H9 (cell line): ENCODE results near the gene NKAIN2. TPM values are rescaled to one million over a fixed set of nuclear protein-coding genes. Genes with fewer than 3 reads are reported as not detected.

ENCODE experiments used
- DNase-seq: peaks from one replicate; pipeline ENCODE4 v3.0.0-alpha.2; 2017
- H2AFZ ChIP-seq: one replicate; pipeline ENCODE4 v1.6.1; 2013; ENCODE audit warnings: mild to moderate bottlenecking, low read length, control low read depth, moderate library complexity
- H2AK5ac ChIP-seq: 2 replicates; pipeline ENCODE4 v1.6.1; 2013; ENCODE audit warnings: low read length, control low read depth, mixed read lengths; ENCODE audit not compliant: insufficient read length
- H2BK120ac ChIP-seq: one replicate; pipeline ENCODE4 v1.6.1; 2013; ENCODE audit warnings: low read depth, mild to moderate bottlenecking, low read length, control low read depth, inconsistent platforms; ENCODE audit not compliant: poor library complexity, severe bottlenecking
- H2BK12ac ChIP-seq: 2 replicates; pipeline ENCODE4 v1.6.1; 2013; ENCODE audit warnings: low read length, control low read depth, mixed read lengths, low read depth; ENCODE audit not compliant: insufficient read length
- H2BK15ac ChIP-seq: 2 replicates; pipeline ENCODE4 v1.6.1; 2013; ENCODE audit warnings: low read depth, low read length, control low read depth
- H2BK20ac ChIP-seq: one replicate; pipeline ENCODE4 v1.6.1; 2013; ENCODE audit warnings: low read depth, mild to moderate bottlenecking, low read length, control low read depth, inconsistent platforms; ENCODE audit not compliant: poor library complexity, severe bottlenecking
- H2BK5ac ChIP-seq: 2 replicates; pipeline ENCODE4 v1.6.1; 2013; ENCODE audit warnings: low read length, control low read depth, mixed read lengths; ENCODE audit not compliant: insufficient read length
- H3K14ac ChIP-seq: 2 replicates; pipeline ENCODE4 v1.6.1; 2013; ENCODE audit warnings: low read length, control low read depth; ENCODE audit not compliant: insufficient read depth
- H3K18ac ChIP-seq: 2 replicates; pipeline ENCODE4 v1.6.1; 2013; ENCODE audit warnings: low read depth, mild to moderate bottlenecking, mixed read lengths, low read length, control low read depth; ENCODE audit not compliant: insufficient read length
- H3K23ac ChIP-seq: 2 replicates; pipeline ENCODE4 v1.6.1; 2013; ENCODE audit warnings: low read length, control low read depth, mixed read lengths, low read depth; ENCODE audit not compliant: insufficient read length
- H3K23me2 ChIP-seq: 2 replicates; pipeline ENCODE4 v1.6.1; 2013; ENCODE audit warnings: low read depth, mild to moderate bottlenecking, mixed read lengths, low read length, control low read depth; ENCODE audit not compliant: insufficient read length, poor library complexity, severe bottlenecking
- H3K27ac ChIP-seq: 2 replicates; pipeline ENCODE4 v1.5.1; 2013; ENCODE audit warnings: low read length, control low read depth, mixed read lengths, low read depth; ENCODE audit not compliant: insufficient read length
- H3K27me3 ChIP-seq: 2 replicates; pipeline ENCODE4 v1.6.1; 2013; ENCODE audit warnings: low read length, control low read depth, inconsistent platforms; ENCODE audit not compliant: insufficient read depth
- H3K4ac ChIP-seq: 2 replicates; pipeline ENCODE4 v1.6.1; 2013; ENCODE audit warnings: low read depth, mild to moderate bottlenecking, control low read depth, inconsistent platforms, low read length, moderate library complexity
- H3K4me1 ChIP-seq: 2 replicates; pipeline ENCODE4 v1.6.1; 2013; ENCODE audit warnings: low read length, control low read depth, inconsistent platforms; ENCODE audit not compliant: insufficient read depth
- H3K4me2 ChIP-seq: 2 replicates; pipeline ENCODE4 v1.6.1; 2013; ENCODE audit warnings: low read length, control low read depth, mixed read lengths; ENCODE audit not compliant: insufficient read length, insufficient read depth
- H3K56ac ChIP-seq: 2 replicates; pipeline ENCODE4 v1.6.1; 2013; ENCODE audit warnings: low read depth, mild to moderate bottlenecking, mixed read lengths, low read length, control low read depth; ENCODE audit not compliant: insufficient read length
- H3K79me1 ChIP-seq: 2 replicates; pipeline ENCODE4 v1.6.1; 2013; ENCODE audit warnings: low read depth, mild to moderate bottlenecking, moderate library complexity, low read length, control low read depth, inconsistent platforms; ENCODE audit not compliant: insufficient read depth, poor library complexity, severe bottlenecking
- H3K79me2 ChIP-seq: 2 replicates; pipeline ENCODE4 v1.6.1; 2013; ENCODE audit warnings: low read length, control low read depth, inconsistent platforms; ENCODE audit not compliant: insufficient read depth
- H3K9ac ChIP-seq: 2 replicates; pipeline ENCODE4 v1.6.1; 2013; ENCODE audit warnings: low read length, control low read depth, mixed read lengths; ENCODE audit not compliant: insufficient read length; ENCODE audit errors: extremely low read depth
- H3K9me3 ChIP-seq: one replicate; pipeline ENCODE4 v1.6.1; 2013; ENCODE audit warnings: low read depth, low read length, inconsistent platforms; ENCODE audit not compliant: control insufficient read depth
- H3T11ph ChIP-seq: one replicate; pipeline ENCODE4 v1.6.1; 2013; ENCODE audit warnings: mild to moderate bottlenecking, low read length, control low read depth, inconsistent platforms
- H4K20me1 ChIP-seq: one replicate; pipeline ENCODE4 v1.6.1; 2013; ENCODE audit not compliant: control insufficient read depth, insufficient read length, insufficient read depth
- H4K5ac ChIP-seq: 2 replicates; pipeline ENCODE4 v1.6.1; 2013; ENCODE audit warnings: low read depth, mild to moderate bottlenecking, mixed read lengths, low read length, control low read depth; ENCODE audit not compliant: insufficient read length
- H4K8ac ChIP-seq: replicated peaks from 2 replicates; pipeline ENCODE4 v1.6.1; 2013; ENCODE audit warnings: low read length, control low read depth, mixed read lengths, low read depth; ENCODE audit not compliant: insufficient read length
- H4K91ac ChIP-seq: 2 replicates; pipeline ENCODE4 v1.6.1; 2013; ENCODE audit warnings: low read depth, mild to moderate bottlenecking, moderate library complexity, mixed read lengths, low read length, control low read depth; ENCODE audit not compliant: insufficient read length
- H3K27ac Mint-ChIP-seq, 3 experiments: 2 replicates in 2 of 3; 3 replicates in 1 of 3; pipeline ENCODE4 v1.8.0; 2020 to 2021; ENCODE audit warnings: mixed read lengths in 3 of 3, mild to moderate bottlenecking in 1 of 3, moderate library complexity in 1 of 3
- H3K27me3 Mint-ChIP-seq: 2 replicates; pipeline ENCODE4 v1.8.0; 2021; ENCODE audit warnings: low read depth, mild to moderate bottlenecking, moderate library complexity, mixed read lengths
- H3K36me3 Mint-ChIP-seq, 3 experiments: 2 replicates in 2 of 3; 3 replicates in 1 of 3; pipeline ENCODE4 v1.8.0; 2020 to 2021; ENCODE audit warnings: low read depth in 3 of 3, mixed read lengths in 3 of 3; ENCODE audit not compliant: insufficient read depth in 1 of 3
- H3K4me1 Mint-ChIP-seq, 2 experiments: 2 replicates each; pipeline ENCODE4 v1.8.0; 2020; ENCODE audit warnings: mixed read lengths in 2 of 2
- H3K4me3 Mint-ChIP-seq, 2 experiments: 2 replicates in 1 of 2; 3 replicates in 1 of 2; pipeline ENCODE4 v1.8.0; 2020 to 2021; ENCODE audit warnings: mild to moderate bottlenecking in 2 of 2, mixed read lengths in 2 of 2, moderate library complexity in 1 of 2
- H3K9me3 Mint-ChIP-seq, 2 experiments: 2 replicates in 1 of 2; 3 replicates in 1 of 2; pipeline ENCODE4 v1.8.0; 2020; ENCODE audit warnings: mild to moderate bottlenecking in 2 of 2, mixed read lengths in 2 of 2, moderate library complexity in 1 of 2
- WGBS: extraction: QIAGEN DNeasy Blood & Tissue Kit; methylation state at CpG from one replicate; pipeline ENCODE4 v1.1.7; 2013; ENCODE audit warnings: missing lambda C conversion rate, low lambda C conversion rate, mixed read lengths; ENCODE audit not compliant: insufficient read length; ENCODE audit errors: extremely low coverage; 5-methylcytosine and 5-hydroxymethylcytosine counted together
- total RNA-seq: library from RNA; stranded (reverse); gene quantifications from 2 replicates; pipeline ENCODE4 v1.2.1, GENCODE V29; 2021
- TF ChIP-seq, protein P1 (sequence below): fragments of 200-600 bp; sonication (generic); conservative IDR thresholded peaks from 3 replicates; pipeline ENCODE4 v1.8.0; 2021; ENCODE audit warnings: antibody characterized with exemption, mild to moderate bottlenecking

NKAIN2 gene
- total RNA-seq, 1 experiment from 2014 or later, result 0.17 TPM

DNA sequence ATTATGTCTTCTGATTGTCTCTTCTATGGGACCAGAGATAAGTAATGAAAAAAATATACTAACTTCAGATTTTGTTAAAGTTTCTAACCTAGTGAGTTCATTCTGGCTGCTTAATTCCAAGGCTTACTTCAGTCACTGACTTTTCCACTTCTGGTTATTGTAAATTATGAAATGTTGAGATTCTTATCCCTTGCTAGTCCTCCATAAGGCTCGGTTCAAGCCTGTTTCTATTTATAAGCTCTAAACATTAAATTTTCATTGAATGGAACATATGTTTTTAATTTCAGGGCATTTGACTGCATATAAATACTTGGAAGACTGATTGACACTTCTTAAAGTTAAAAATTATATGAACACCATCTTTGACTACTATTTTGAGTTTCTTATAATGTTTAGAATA, 23.6 kb upstream of the NKAIN2 start:
- no peak overlapping the region for H3K4ac ChIP-seq
- no peak overlapping the region for H2BK5ac ChIP-seq
- H4K5ac ChIP-seq, result no peak overlapping the region
- Mint-ChIP-seq H3K36me3 (no peaks in the 10 kb centered on the region), H3K9me3 (no peaks in the 10 kb centered on the region), H3K27me3 (no peaks in the 10 kb centered on the region), H3K4me1 (peaks cover 3 to 5% of the 10 kb centered on the region in 2 experiments; a peak in 2 of 4 replicates), H3K4me3 (no peak overlapping the region), H3K27ac (no peak overlapping the region)
- no peak overlapping the region for H4K91ac ChIP-seq
- no peak overlapping the region for H2BK12ac ChIP-seq
- no peaks in the 10 kb centered on the region for H3K79me1 ChIP-seq
- no peak overlapping the region for H2BK20ac ChIP-seq
- H2AFZ ChIP-seq, result no peak overlapping the region
- H4K8ac ChIP-seq, result no peak overlapping the region
- no peak overlapping the region for H3K18ac ChIP-seq
- H2BK120ac ChIP-seq, result no peak overlapping the region
- no peak overlapping the region for H2AK5ac ChIP-seq
- TF ChIP-seq, protein P1, sequence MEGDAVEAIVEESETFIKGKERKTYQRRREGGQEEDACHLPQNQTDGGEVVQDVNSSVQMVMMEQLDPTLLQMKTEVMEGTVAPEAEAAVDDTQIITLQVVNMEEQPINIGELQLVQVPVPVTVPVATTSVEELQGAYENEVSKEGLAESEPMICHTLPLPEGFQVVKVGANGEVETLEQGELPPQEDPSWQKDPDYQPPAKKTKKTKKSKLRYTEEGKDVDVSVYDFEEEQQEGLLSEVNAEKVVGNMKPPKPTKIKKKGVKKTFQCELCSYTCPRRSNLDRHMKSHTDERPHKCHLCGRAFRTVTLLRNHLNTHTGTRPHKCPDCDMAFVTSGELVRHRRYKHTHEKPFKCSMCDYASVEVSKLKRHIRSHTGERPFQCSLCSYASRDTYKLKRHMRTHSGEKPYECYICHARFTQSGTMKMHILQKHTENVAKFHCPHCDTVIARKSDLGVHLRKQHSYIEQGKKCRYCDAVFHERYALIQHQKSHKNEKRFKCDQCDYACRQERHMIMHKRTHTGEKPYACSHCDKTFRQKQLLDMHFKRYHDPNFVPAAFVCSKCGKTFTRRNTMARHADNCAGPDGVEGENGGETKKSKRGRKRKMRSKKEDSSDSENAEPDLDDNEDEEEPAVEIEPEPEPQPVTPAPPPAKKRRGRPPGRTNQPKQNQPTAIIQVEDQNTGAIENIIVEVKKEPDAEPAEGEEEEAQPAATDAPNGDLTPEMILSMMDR, result no peak
- H3K79me2 ChIP-seq, result no peaks in the 10 kb centered on the region
- no peaks in the 10 kb centered on the region for H3K9me3 ChIP-seq
- no peak overlapping the region for H3K4me2 ChIP-seq
- H3K23me2 ChIP-seq, result no peaks in the 10 kb centered on the region
- no peak overlapping the region for H3K14ac ChIP-seq
- H2BK15ac ChIP-seq, result no peak overlapping the region
- DNase-seq, result no peak
- no peak overlapping the region for H3K27ac ChIP-seq
- WGBS, result no CpG with 5 or more reads among the region's 1 CpG
- peaks cover 2% of the 10 kb centered on the region; the same call in 1 of the 2 replicates for H3K4me1 ChIP-seq
- no peak overlapping the region for H3T11ph ChIP-seq
- no peak overlapping the region for H3K9ac ChIP-seq
- no peak overlapping the region for H3K23ac ChIP-seq
- no peaks in the 10 kb centered on the region for H4K20me1 ChIP-seq
- no peaks in the 10 kb centered on the region; the same call in 1 of the 2 replicates for H3K27me3 ChIP-seq
- H3K56ac ChIP-seq, result no peak overlapping the region
